A673 (cell line): ENCODE results near the gene GBA2. TPM values are rescaled to one million over a fixed set of nuclear protein-coding genes. Genes with fewer than 3 reads are reported as not detected.

Experiments used
- BruUV-seq: library from RNA; stranded (reverse); fragments of 400-500 nt; replicated peaks from 2 replicates; lab custom pipeline; 2021; lab: Mats Ljungman, UMichigan
- CTCF ChIA-PET: fragments of 300-600 bp; sonication (Branson Sonifier 250); formaldehyde crosslinking; loops from one replicate; lab custom pipeline; 2022; ENCODE audit warnings: antibody characterized with exemption; lab: Charles Lee
- POLR2A ChIA-PET: fragments of 300-600 bp; sonication (Branson Sonifier 250); formaldehyde crosslinking; loops from one replicate; lab custom pipeline; 2022; ENCODE audit warnings: antibody characterized with exemption; ENCODE audit not compliant: low non-redundant PET; lab: Charles Lee
- DNase-seq: peaks from one replicate; pipeline ENCODE4 v3.0.0-alpha.2; 2015; ENCODE audit warnings: low spot score
- H3K27ac ChIP-seq: fragments of 200-600 bp; sonication (generic); 2 replicates; pipeline ENCODE4 v1.5.1; 2016; ENCODE audit warnings: mixed run types, low read depth, mild to moderate bottlenecking, mixed read lengths, antibody characterized with exemption, low read length; ENCODE audit not compliant: poor library complexity, severe bottlenecking
- H3K27me3 ChIP-seq: fragments of 200-600 bp; sonication (generic); replicated peaks from 2 replicates; pipeline ENCODE4 v1.6.1; 2017; ENCODE audit warnings: mixed run types, low read depth, mild to moderate bottlenecking, mixed read lengths, antibody characterized with exemption, low read length; ENCODE audit not compliant: insufficient read depth, poor library complexity
- H3K36me3 ChIP-seq: fragments of 200-600 bp; sonication (generic); 2 replicates; pipeline ENCODE4 v1.6.1; 2016; ENCODE audit warnings: mixed run types, mild to moderate bottlenecking, mixed read lengths, antibody characterized with exemption, low read length; ENCODE audit not compliant: insufficient read depth, poor library complexity, severe bottlenecking
- H3K4me1 ChIP-seq: fragments of 200-600 bp; sonication (generic); 2 replicates; pipeline ENCODE4 v1.6.1; 2017; ENCODE audit warnings: mixed run types, mild to moderate bottlenecking, mixed read lengths, antibody characterized with exemption, low read length; ENCODE audit not compliant: insufficient read depth, poor library complexity, severe bottlenecking
- H3K4me3 ChIP-seq: fragments of 200-600 bp; sonication (generic); 2 replicates; pipeline ENCODE4 v1.5.1; 2016; ENCODE audit warnings: low read depth, mixed run types, mild to moderate bottlenecking, mixed read lengths, low read length; ENCODE audit not compliant: poor library complexity, severe bottlenecking
- H3K9me3 ChIP-seq: fragments of 200-600 bp; sonication (generic); 2 replicates; pipeline ENCODE4 v1.6.1; 2016; ENCODE audit warnings: mixed run types, low read depth, mild to moderate bottlenecking, mixed read lengths, antibody characterized with exemption, low read length; ENCODE audit not compliant: poor library complexity, severe bottlenecking
- CTCF ChIP-seq: fragments of 300-800, 200-600 bp; sonication (generic); conservative IDR thresholded peaks from 2 replicates; pipeline ENCODE4 v1.5.1; 2017; ENCODE audit warnings: low read depth, mild to moderate bottlenecking, antibody characterized with exemption, low read length, moderate library complexity, mixed read lengths
- EZH2 ChIP-seq: fragments of 200-600 bp; sonication (generic); IDR thresholded peaks from 2 replicates; pipeline ENCODE4 v1.6.1; 2017; ENCODE audit warnings: borderline replicate concordance, low read depth, mild to moderate bottlenecking, mixed read lengths, antibody characterized with exemption, low read length; ENCODE audit not compliant: poor library complexity, severe bottlenecking
- intact Hi-C: fragments of 100-400 bp; cut with micrococcal nuclease; formaldehyde crosslinking; loops from one replicate; pipeline ENCODE4 v1.10.0; 2022; ENCODE audit not compliant: unreplicated experiment
- total RNA-seq: library from RNA; stranded (reverse); gene quantifications from 2 replicates; pipeline ENCODE4 v1.2.3, GENCODE V29; 2021

The GBA2 gene
- total RNA-seq, 1 experiment from 2014 or later, result 67.6 TPM

GRCh38 chr9:35766997-35767396 lies 18.0 kb upstream of the GBA2 start:
- H3K4me1 ChIP-seq, result peaks cover 8% of the 10 kb centered on the region
- H3K9me3 ChIP-seq, result no peaks in the 10 kb centered on the region
- no peaks in the 10 kb centered on the region for H3K27me3 ChIP-seq
- no TSS peak for BruUV-seq
- H3K36me3 ChIP-seq, result no peaks in the 10 kb centered on the region
- H3K4me3 ChIP-seq, result no peak overlapping the region
- POLR2A ChIA-PET, result no interaction called here
- CTCF ChIA-PET, result no interaction called here
- no peak for TF ChIP-seq CTCF
- no peak for TF ChIP-seq EZH2
- intact Hi-C loops, result no loop called here
- H3K27ac ChIP-seq, result no peak overlapping the region
- no peak for DNase-seq

DNA sequence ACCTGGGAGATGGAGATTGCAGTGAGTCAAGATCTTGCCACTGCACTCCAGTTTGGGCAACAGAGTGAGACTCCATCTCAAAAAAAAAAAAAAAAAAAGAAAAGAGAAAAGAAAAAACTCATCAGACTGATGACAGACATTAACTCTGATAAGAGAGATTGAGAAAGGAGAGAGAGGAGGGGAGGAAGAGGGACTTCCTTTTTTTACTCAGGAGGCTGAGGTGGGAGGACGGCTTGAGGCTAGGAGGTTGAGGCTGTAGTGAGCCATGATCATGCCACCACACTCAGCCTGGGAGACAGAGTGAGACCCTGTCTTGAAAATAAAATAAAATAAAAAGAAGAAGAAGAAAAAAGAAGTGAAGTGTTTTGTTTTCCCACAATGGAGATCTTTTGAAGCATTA lies 14.8 kb upstream of the GBA2 start:
- peaks cover under 1% of the 10 kb centered on the region for H3K4me1 ChIP-seq
- H3K9me3 ChIP-seq, result no peaks in the 10 kb centered on the region
- H3K36me3 ChIP-seq, result no peaks in the 10 kb centered on the region
- ChIA-PET POLR2A (no interaction called here), CTCF (no interaction called here)
- no TSS peak for BruUV-seq
- H3K4me3 ChIP-seq, result no peak overlapping the region
- H3K27me3 ChIP-seq, result no peaks in the 10 kb centered on the region
- intact Hi-C loops, result no loop called here
- TF ChIP-seq EZH2 (no peak), CTCF (no peak)
- no peak for DNase-seq
- no peak overlapping the region for H3K27ac ChIP-seq

DNA sequence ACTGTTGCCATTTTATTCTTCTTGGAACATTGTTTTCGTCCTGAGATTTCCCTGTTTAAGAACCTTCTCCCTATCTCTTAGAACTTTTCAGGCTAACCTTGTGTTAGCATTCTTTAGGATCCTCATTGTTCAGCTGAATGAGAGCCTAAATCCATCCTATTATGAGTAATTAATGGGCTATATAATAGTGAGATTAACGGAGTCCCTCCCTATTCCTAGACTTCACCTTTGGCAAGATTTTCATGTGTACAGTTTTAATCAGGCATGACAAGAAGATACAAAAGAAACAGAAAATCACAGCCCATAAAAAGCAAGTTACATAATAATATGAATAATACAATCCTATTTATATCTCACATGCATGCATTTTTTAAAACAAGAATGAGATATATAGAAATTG lies 14.2 kb upstream of the GBA2 start:
- no peak for DNase-seq
- intact Hi-C loops, result no loop called here
- ChIA-PET POLR2A (interaction anchor here (0.6 to 0.7 kb wide), 2 partner anchors 15 to 27 kb away, joined by 3 to 8 read pairs; no protein-coding TSS in a partner anchor), CTCF (no interaction called here)
- Histone ChIP-seq H3K9me3 (no peaks in the 10 kb centered on the region), H3K27ac (no peak overlapping the region), H3K4me1 (peaks cover 5% of the 10 kb centered on the region), H3K36me3 (no peaks in the 10 kb centered on the region), H3K4me3 (no peak overlapping the region), H3K27me3 (no peaks in the 10 kb centered on the region)
- BruUV-seq, result no TSS peak
- TF ChIP-seq CTCF (no peak), EZH2 (no peak)
